ENCODE results near the gene P2RX3.
A peak's percentile ranks its signal among the peaks of the same experiment; 100 is the strongest.
"Not testable (repeated sequence)": the region's sequence is repeated elsewhere in the genome, so short reads cannot be mapped to it uniquely, and the experiment has no call there.

The P2RX3 gene

DNA sequence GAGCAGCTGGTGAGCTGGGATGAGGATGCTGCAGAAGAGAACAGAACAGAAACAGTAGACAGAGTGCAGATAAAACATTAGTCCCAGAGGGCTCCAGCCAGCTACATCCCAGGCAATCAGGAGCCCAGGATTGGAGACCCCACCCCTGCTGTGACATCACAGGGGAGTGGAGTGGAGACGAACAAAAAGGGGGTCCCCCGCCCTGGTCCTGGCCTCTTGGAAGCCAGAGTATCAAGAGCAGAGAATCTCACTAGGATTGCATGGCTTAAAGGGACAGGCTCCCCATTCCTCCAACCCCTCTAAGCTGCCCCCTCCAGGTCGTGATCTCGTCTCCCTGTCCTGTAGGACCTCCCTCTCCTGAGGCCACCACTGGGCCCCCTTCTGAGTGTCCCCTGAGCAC is at the start of gene P2RX3:
Gene P2RX3, plus strand, starts transcription at position 211 of the 400 bp plus-strand sequence. CDS start 199 bp downstream, outside the sequence.
- Histone ChIP-seq H3K4me3 (no peak within 1 kb of the TSS), H3K27ac (no peak within 1 kb of the TSS)

DNA sequence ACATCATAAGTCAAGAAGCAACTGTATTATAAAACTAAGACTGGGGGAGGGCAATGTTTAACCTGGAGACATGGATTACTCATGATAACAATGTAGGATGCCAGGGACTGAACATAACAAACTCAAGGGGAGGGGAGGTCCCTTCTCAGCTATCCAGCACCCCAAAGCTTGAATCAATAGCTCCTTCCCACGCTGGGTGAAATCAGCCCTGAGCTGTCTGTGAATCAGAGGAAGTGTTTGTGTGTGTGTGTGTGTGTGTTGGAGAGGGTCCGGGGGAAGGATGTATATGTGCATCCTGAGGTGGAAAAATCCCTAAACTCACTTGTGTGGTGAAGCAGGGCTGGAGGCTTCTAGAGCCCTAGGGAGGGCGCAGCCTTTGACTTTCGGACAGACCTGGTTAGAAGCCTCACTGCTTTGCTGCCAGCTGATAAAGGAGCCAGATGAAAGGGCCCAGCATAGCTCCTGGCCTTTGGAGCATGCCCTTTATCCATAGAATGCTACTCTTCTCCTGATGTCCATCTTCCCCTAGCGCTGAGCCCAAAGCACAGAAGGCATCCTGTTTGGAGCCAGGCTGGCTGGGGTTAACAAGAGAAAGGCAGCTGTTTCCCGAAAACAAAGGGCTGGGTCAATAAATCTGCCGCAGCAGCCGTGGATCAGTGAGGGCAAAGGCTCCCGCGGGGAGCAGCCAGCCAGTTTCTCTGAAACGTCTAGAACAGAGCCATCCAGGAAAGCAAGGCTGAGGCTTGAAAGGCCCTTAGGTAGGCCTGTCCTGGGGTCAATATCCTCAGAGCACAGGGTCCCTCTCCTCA is 49.2 kb upstream of the P2RX3 start:
- Histone ChIP-seq H3K4me3 (no peak overlapping the region), H3K27ac (peak overlapping the region in 14 of 21 experiments; percentile 17 to 70 (median 54))

DNA sequence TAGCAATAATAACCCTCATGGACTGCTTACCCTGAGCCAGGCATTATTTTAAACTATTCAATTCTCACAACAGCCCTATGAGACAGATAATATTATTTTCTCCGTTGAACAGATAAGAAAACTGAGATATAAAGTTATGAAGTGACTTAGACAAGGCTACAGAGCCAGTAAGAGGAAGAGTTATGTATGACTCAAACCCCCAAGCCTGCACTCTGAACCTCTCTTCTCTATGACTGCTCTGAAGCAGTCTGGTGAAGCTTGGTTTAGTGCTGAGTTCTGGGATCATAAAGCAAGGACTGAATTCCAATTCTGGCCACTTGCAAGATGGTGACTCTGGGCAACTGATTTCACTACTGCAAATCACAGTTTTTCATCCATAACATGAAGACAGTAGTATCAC is 47.9 kb upstream of the P2RX3 start:
- no peak overlapping the region for H3K27ac ChIP-seq
- no peak overlapping the region for H3K4me3 ChIP-seq

DNA sequence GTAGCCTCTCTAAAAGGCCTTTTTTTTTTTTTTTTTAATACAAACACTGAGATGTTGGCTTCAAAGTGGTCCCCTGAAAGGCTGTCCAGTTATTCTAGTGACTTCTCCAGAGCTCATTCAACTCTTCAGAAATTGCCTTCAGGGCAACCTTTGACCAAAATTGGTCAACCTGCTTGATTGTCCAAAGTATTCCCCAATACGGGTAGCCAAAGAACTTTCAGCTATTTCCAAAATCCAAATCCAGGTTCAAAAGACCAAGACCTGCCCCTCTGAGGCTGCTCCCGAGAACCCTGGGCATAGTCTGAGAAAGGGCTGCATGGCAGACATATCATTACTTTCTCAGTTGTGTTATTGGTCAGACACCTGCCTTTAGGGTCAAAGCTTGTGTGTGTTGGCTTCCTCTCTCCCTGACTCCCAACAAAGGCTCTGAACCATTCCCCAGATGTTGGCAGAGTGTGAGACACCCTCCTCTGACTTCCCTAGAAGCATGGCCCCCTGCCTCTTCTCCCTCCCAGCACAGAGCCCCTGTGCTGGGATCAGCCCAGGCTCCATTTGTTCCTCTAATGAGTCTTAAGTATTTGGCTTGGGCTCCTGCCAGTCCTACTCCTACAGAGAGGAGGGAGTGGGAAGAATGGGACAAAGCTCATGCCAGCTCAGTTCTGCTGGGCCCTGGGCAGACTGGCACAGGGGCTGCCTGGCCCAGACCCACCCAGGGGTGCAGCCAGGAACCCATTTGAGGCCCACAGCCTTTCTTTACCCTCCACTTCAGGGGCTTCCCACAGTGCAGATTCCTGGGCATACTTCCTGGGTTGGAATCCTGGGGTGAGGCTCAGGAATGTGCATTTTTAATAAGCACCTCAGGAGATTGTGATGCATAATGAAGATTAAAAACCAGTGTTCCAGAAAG is 43.7 kb upstream of the P2RX3 start:
- Histone ChIP-seq H3K4me3 (no peak overlapping the region), H3K27ac (peak overlapping the region in 20 of 21 experiments; percentile 20 to 82 (median 62))

DNA sequence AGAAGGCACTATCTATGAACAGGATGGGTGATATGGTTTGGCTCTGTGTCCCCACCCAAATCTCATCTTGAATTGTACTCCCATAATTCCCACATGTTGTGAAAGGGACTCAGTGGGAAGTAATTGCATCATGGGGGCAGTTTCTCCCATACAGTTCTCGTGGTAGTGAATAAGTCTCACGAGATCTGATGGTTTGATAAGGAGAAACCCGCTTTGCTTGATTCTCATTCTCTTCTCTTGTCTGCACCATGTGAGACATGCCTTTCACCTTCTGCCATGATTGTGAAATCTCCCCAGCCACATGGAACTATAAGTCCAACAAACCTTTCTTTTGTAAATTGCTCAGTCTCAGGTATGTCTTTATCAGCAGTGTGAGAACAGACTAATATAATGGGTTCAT is 41.9 kb upstream of the P2RX3 start:
- not testable (repeated sequence) for H3K4me3 ChIP-seq
- peak overlapping the region in 5 of 21 experiments; percentile 5 to 82 (median 25) for H3K27ac ChIP-seq

DNA sequence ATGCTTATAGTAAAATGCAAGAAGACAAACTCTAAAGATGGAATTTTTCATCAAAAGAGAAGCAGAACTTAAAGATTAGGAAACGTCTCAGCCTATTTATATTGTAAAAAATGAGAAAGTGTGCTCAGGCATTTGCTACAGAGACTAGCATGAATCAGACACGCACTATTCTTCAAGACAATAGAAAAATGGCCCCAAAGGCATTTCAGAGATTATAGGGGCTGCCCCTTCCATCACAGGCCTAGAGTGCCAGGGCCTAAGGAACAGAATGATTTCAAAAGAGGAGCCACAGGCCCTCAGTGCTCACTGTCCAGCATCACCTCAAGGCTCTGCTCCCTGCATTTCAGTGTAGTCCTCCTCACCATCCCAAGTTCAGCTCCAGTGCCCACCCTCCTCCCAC is 40.9 kb upstream of the P2RX3 start:
- Histone ChIP-seq H3K27ac (no peak overlapping the region), H3K4me3 (no peak overlapping the region)

DNA sequence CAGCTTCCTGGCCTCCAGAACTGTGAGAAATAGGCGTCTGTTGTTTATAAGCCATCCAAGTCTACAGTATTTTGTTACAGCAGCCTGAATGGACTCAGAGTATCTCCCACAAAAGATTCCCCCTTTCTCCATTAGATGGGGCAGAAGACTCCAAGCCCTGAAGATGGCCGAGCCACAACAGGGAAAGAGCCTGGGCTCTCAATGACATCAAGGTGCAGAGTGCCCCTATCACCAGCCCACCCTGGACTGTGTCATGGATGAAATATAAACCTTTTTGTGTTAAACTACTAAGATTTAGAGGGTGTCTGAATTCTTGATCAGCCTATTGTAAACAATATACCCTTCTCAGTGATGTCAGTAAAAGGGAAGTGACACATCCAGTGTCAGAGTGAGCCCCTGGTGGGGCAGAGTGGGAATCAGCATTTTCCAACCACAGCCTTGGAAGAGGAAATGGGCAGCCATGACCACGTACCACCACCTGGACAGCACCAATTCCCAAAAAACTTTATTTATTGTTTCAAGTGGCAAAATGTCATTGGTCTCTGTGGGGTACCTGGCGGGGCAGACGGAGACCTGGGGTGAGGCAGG is 38.9 kb upstream of the P2RX3 start:
- H3K4me3 ChIP-seq: no peak overlapping the region
- no peak overlapping the region for H3K27ac ChIP-seq

DNA sequence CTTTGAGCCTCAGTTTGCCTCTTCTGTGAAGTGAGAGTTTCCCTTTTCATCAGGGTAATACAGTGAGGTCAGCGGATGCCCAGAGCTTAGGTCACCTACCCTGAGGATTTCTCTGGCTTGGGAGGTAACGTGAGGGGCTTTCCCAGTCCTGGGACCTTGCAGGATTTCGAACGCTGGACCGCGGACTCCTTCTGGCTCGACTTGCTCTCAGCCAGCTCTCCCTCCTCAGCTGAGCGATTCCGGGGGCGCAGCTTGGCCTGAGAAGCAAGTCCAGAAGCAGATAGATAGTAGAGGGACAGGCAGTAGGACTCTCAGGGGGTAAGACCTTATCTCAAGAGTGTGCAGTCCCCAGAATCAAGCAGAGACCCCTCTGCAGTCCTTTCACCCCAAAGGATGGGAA is 37.4 kb upstream of the P2RX3 start:
- H3K4me3 ChIP-seq: no peak overlapping the region
- H3K27ac ChIP-seq: no peak overlapping the region

DNA sequence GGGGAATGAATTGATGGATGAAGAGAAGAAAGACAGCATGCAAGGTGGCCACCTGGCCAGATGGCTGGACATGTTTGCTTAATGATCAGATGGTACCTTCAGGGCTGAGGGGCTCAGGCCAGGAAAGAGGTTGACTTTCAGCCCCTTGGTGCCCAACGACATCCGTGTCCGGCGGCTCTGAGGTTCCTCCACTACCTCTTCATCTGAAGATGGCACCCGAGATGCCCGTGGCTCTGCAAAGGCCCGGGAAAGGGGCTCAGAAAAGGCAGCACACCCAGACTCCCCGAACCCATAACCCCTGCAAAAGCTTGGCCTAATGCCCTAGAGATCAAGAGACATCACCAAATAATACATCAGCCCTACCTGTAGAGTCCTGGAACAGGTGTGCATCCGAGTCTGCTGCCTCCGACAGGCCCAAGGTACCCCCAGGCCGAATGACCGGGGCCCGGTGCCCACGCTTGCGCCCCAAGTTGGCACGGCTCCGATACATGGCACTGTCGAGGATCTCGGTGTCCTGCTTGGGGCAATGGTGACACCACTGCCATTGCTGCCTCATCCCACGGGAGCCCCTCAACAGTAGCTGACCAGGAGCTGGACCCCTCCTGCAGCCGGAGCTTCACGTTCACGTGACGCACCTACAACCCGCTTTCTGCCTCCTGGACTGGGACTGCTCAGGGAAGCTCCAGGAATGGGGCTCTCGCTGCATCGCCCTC is 36.3 kb upstream of the P2RX3 start:
- H3K4me3 ChIP-seq: no peak overlapping the region
- H3K27ac ChIP-seq: peak overlapping the region in 1 of 21 experiments; percentile 43

DNA sequence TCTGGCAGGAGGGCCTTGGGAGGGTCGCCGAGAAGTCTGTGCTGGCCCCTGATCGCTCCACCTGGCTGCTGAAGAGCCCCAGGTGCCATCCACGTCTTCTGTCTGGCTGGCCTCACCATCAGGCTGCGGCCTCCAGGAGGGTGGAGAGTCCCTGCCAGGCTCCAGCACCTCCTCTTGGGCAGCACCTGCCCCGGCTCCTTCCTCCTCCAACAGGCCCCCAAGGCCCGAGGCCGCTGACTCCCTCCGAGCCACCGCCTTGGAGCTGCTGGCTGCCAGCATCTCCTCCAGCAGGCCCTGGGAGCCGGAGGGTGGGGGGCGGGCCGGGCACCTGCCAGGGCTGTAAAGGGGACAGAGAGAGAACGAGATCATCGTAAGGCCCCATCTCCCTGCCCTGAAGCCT is 35.7 kb upstream of the P2RX3 start:
- H3K27ac ChIP-seq: peak overlapping the region in 1 of 21 experiments; percentile 43
- H3K4me3 ChIP-seq: no peak overlapping the region

DNA sequence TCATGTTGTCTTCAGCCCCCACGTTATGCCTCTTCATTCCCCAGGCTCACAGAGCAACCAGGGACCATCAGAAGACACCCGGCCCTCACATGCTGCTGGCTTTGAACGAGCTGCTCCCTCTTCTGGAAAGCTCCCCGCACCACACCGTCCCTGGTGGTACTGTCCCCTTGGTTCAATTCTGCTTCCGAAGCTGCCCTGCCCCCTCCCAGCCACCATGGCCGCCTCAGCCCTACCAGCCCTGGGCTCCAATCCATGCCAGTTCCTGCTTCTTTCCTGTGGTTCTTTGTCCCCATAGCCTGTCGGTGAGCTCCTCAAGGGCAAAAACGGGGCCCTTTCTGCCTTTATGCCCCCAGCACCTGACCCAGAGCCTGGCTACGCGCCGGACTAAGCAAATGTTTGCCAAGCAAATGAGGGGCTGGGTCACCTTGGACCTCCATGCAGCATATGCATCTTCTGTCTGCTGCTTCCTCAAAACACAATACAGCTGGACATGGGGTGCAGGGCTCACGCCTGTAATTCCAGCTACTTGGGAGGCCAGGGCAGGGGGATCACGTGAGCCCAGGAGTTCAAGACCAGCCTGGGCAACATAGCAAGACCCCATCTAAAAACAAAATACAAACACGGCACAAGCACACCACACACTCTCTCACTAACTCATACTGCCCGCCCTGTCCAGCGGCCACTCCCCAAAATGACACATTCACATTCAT is 34.7 kb upstream of the P2RX3 start:
- Histone ChIP-seq H3K27ac (peak overlapping the region in 16 of 21 experiments; percentile 21 to 68 (median 56)), H3K4me3 (no peak overlapping the region)

DNA sequence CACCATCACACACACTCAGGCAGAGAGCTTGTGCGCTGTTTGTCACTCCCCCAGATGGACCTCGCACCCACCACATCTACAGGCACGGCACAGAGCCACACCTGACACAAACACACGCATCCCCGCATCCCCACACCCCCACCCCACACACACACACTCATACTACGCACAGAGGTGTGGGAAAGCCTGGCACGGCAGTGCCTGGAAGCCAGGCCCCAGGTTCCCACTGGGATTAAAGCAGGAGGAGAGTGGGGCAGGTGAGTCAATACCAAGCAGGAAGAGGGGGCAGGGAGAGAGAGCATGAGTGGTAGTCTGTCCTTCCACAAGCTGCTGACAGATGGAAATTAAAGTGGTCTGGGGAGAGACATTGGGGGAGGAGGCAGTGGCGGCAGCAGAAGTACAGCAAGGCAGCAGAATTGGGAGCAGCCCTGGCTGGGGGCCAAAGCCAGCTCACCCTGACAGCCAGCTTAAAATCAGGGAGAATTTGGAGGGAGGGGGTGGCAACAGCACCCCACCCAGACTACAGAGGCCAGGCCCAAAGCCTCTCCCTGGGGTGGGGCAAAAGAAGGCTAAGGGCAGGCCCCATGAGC is 34.1 kb upstream of the P2RX3 start:
- H3K27ac ChIP-seq: peak overlapping the region in 17 of 21 experiments; percentile 21 to 68 (median 57)
- H3K4me3 ChIP-seq: no peak overlapping the region

DNA sequence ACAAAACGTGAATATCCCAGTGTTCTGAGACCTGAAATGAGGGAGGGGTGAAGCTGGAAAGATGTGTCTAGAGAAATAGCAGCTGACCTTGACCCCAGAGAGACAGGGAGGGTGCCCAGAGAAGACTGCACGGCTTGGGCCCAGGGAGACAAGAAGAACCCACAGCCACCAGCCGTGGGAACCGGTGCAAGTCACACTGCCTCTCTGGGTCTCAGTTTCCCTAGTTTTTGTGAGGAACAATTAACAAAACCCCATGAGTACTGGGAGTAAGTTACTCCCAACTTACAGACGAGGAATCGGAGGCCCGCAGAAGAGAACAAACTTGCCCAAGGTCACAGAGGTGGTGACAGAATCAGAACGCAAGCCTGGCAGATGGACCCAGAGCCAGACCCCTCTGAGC is 32.6 kb upstream of the P2RX3 start:
- Histone ChIP-seq H3K4me3 (no peak overlapping the region), H3K27ac (peak overlapping the region in 10 of 21 experiments; percentile 4 to 68 (median 58))

DNA sequence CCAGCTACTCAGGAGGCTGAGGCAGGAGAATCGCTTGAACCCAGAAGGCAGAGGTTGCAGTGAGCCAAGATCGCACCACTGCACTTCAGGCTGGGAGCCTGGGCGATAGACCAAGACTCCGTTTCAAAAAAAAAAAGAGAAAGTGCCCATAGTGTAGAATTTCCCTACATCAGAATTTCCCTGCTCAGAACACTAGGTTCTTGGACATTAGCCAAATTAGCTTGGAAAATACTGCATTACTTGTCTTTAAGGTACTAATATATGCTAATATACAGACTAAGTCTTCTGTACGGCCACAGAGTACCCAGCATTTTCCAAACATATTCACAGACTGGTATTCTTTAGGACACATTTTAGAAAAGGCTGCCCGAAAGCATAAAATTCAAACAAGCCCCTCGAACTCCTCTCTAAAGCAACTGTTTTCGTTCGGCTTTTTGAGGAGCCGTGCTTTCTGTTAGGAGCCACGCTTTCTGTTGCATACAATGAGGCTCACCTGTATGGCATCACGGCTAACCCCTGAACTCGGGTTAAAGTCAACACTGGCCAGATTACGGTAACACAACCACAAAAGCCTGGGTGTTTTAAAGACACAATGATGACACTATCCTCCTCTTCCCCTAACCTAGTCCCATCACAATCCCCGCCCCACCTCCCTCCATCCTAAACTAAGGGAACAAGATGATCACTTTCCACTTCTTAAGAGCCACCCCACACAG is 31.8 kb upstream of the P2RX3 start:
- peak overlapping the region in 8 of 21 experiments; percentile 18 to 68 (median 54) for H3K27ac ChIP-seq
- H3K4me3 ChIP-seq: no peak overlapping the region

DNA sequence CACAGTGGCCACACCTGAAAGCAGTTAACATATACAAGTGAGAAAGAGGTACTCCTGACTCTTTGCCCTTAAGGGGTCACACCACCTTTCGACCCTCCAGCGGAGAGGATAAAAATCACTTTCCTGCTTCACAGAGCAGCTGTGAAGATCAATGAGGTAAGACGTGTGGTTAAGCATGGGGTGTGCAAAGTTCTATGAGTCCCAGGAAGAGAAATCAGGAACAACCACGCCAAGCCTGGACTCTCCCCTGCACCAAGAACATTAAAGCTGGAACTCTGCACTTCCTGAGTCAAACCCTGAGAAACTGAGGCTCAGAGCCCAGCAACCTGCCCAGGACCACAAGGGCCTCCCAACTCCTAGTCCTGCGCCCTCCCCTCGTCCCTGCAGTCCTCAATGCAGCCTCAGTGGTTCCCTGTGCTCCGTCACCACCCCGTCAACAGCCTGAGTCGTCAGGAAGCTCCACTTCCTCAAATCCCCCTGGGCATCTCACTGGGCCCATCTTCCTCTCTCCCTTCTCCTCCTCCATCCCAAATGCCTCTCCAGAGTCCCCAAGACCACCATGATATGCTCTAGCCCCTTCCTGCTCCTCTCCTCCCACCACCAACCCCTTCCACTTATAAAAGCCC is 31.1 kb upstream of the P2RX3 start:
- Histone ChIP-seq H3K27ac (peak overlapping the region in 11 of 21 experiments; percentile 2 to 68 (median 34)), H3K4me3 (peak overlapping the region in 1 of 7 experiments; percentile 0)

DNA sequence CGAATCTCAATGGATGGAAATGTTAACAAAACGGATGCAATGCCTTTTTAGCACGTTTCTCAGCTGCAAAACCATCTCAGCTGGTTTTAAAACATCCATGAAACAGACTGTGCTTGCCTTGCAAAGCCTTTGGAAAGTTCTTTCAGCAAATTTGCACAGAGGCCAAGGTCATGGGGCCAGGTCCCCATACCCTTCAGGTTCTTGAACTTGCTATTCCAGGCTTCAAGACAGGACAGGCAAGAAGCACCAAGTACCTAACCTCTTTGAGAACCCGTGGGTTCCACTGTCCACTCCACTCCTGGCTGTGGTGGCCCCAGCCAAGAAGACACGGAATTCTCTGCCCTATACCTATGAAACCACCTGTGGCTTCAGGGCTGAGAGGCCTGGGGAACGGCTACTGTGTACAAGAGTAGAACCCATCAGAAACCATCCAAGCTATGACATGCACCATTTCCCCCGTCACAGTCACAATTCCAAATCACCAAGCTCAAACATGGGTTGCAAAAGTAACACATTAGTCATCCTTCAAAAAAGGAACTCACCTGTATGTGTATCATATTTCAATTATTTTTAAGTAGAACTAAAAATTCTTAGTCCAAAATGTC is 30.4 kb upstream of the P2RX3 start:
- peak overlapping the region in 14 of 21 experiments; percentile 2 to 83 (median 50) for H3K27ac ChIP-seq
- no peak overlapping the region for H3K4me3 ChIP-seq
